ENCODE results near the gene FAF1.

DNA sequence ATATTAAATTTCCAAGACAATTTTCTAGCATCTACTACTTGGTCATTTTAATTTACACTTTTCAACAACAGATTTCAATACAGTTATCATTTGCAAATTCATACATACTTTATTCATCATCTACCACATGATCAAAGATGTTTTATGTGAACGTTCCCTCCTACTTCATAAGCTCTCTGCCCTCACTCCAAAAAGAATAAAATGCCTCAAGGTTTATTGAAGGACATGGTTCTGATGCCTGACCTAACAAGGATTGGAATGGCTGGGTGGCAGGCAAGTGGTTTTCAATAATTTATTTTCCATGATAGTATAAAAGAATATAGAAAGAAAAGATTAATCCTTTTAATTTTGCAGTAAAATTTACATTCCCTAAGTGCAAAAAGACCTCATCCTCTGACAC, 15.4 kb upstream of the FAF1 start:
- TF ChIP-seq, protein P1, sequence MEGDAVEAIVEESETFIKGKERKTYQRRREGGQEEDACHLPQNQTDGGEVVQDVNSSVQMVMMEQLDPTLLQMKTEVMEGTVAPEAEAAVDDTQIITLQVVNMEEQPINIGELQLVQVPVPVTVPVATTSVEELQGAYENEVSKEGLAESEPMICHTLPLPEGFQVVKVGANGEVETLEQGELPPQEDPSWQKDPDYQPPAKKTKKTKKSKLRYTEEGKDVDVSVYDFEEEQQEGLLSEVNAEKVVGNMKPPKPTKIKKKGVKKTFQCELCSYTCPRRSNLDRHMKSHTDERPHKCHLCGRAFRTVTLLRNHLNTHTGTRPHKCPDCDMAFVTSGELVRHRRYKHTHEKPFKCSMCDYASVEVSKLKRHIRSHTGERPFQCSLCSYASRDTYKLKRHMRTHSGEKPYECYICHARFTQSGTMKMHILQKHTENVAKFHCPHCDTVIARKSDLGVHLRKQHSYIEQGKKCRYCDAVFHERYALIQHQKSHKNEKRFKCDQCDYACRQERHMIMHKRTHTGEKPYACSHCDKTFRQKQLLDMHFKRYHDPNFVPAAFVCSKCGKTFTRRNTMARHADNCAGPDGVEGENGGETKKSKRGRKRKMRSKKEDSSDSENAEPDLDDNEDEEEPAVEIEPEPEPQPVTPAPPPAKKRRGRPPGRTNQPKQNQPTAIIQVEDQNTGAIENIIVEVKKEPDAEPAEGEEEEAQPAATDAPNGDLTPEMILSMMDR (IDR thresholded peaks at IDR 0.05), result no peak
- TF ChIP-seq POLR2A (IDR thresholded peaks at IDR 0.05) (no peak), EP300 (IDR thresholded peaks at IDR 0.05; ENCODE audit: low read depth) (no peak)

Data from transverse colon (tissue), 3 donors.